Fibroblast of skin of left quadriceps (primary cell): ENCODE measurements around the gene HLCS.

Experiments
- DNase-seq, 2 experiments: peaks; one replicate each; pipeline ENCODE4 v3.0.0-alpha.2; 2013; ENCODE audit warnings: low read depth in 2 of 2

The HLCS gene

DNA sequence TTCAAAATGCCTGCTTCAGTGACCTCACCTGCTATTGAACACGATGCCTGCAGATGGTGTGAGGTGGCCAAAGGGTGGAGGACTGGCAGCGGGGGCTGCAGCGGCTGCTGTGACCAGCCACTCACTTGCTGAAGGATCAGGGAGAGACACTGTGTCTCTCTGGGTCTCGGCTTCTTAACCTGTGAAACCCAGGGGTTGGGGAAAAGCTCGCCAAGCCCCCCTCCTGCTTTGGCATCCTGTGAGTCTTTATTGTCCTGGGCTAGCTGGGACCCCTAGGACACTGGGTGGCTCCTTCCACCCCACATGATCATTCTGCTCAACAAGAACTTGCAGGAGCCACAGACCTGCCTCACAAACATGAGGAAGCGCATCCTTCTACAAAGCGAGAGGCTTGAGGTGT lies 154.7 kb downstream of the HLCS start:
- DNase-seq: no peak

DNA sequence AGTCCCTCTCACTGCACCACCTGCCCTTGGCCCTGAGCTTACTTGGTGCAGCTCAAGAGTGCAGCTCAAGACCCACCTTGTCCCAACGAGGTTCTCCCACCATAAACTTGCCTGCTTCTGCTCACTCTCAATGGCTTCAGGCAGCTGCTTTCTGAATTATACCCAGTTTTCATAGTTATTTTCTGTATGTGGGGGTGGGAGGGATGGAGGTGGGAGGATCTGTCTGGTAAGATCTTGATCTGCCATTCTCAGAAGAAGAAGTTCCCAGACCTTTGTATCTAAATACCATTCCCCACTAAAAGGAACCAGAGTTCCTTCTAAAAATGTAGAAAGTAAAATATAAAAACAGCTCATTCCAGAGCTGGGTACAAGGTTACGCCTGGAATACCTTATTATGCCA lies 156.0 kb downstream of the HLCS start:
- DNase-seq: no peak

DNA sequence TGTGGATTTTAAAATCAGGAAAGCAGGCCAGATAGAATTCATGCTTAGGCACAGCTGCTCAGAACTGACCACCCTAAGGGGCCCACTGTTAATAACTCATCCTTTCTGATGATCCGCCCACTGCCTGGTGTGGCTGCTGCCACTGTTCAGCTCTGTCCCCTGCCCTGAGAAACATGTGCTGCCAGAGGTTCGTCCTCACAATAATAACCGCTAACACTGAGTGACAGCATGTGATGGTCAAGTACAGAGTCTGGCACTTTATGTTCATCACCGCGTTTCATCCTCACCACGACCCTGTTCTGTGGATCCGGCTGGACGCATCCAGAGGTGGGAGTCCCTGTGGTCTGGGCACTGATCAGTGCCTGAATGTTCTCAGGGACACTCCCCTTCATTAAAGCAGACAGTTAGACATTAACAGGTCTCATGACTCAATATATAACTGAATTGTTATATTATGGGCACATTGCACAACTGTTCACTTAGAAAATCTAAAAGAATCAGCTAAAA lies 159.0 kb downstream of the HLCS start:
- DNase-seq: no peak

DNA sequence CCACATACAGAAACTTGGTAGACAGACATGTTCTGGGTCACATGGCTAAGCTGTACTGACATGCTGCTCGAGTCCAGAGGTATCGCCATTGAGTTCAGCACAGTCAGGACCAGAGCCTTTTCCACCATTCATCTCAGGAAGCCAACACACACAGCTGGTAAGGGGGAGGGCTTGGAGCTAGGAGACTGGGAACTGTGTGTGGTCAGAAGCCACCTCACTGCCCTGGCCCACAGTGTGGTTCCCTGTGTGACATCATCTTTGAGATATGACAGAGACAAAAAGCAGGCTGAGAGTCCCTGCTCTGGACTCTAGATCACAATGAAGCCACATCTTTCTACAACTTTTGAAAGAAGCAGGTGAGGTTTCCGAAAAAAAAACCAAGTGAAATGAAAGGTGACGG lies 160.4 kb downstream of the HLCS start:
- no peak for DNase-seq

DNA sequence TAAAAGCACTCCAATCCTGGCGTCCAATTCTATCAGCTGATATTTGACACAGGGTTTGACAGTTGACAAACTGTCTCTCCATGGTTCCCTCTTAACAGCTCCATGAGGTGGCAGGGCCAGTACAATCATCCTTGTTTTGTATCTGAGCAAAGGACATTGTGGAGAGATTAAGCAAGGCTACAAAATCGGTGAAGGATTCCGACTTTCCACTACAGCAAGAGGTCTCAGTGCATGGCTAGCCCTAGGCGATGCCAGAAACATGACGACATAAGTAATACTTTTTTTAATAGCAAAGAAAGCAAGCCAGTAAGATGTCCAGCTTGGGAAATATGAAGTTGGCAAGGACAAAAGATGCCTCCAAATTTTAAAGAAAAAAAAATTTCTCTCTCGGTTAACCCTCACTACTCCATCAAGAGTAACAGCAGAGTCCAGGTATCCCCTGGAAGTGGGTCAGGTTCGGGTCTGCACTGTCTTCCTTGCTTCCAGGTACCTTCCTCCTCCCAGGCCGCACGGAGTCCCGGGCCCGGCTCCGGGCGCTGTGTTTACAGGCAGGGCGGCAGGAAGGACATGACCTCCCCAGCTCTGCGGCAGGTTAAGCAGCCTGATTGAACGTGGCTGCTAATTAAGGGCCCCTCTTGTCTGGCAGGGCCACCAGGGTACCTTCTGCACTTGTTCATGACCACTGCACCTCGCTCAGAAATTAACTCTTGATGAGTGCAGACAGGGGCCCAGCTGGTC lies 161.4 kb downstream of the HLCS start:
- DNase-seq: no peak

DNA sequence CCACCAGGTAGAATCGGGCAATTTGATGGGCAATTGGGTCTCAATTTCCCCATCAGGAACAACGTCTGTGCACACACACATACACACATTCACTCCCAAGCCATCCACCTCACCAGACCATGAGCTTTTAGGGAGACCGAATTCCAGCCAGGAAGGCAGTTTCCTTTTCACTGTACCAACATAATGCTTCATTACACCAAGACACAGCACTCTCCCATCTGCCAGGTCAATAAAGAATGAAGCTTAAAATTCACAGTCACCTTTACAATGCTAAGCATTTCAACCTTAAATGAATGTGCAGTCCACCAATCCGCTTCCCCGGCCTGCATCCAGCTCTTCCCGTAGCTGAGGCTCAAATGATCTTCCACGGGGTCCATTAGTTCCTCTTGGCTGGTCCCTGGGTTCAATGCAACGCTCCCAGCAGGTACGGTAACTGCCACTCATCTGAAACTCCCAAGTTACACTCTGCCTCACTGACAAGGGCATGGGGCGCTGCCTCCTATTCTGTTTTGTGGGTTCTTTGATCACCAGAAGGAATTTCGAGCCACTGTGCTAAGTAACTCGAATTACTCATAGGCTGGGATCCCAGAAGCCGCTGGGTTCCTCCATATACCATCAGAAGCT lies 162.5 kb downstream of the HLCS start:
- DNase-seq: no peak

DNA sequence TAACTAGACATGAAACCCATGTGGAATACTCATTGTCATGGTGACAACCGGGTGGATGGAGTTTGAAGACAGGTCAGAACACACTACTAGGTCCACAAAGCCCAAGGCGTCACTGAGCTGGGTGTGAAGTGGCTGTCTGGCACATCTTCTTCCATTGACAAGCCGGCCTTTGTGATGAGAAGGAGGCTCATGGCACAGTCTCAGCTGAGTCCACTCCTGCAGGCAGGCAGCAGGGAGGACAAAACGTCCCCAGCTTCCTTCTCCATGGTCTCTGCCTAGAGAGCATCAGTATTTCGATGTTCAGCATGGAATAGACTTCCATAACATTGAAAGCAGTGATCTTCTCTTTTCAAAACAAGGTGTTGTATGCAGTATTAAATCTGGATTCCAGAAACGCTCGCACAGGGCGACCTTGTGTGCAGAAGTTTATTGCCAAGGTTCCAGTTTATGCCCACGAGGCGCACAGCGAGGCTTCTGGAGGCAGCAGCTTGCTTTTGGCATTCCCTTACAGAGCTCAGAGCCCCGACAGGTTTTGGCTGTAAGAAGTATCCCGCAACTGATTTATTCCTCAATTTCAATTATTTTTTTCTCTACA lies 163.3 kb downstream of the HLCS start:
- no peak for DNase-seq

DNA sequence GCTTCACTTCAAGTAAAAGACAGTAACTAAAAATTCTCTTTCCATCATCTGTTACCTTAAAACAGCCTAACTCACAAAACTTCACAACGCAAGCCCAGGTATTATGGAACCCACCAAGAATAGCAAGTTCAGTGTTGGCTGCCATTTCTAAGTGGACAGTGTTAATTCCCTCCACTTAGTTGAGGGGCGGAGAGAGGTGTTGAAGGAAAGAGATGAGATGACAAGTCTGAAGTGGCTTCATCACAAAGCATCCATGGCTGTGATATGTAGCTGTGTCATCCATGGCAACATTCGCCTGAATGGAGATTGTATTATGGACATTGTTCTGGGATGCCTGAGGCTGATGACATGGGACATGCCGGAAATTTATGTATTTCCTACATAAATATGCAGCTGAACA lies 165.7 kb downstream of the HLCS start:
- no peak for DNase-seq

DNA sequence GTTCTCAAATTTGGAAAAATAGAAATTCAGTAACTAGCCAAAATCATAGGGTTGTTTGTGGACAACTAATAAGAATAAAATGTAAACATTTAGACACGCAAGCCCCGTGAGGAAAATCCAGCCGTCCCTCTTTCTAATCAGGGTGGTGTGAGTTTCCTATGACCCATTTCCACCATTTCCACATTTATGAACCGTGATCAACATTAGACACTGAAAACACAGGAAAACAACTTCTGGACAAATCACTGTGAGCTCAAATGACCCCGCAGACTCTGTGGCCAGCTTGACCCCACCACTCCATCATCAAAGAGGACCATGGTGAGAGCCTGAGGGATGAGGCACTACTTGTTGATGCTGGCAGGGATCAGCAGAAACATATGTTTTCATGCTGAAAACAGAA lies 166.6 kb downstream of the HLCS start:
- no peak for DNase-seq

DNA sequence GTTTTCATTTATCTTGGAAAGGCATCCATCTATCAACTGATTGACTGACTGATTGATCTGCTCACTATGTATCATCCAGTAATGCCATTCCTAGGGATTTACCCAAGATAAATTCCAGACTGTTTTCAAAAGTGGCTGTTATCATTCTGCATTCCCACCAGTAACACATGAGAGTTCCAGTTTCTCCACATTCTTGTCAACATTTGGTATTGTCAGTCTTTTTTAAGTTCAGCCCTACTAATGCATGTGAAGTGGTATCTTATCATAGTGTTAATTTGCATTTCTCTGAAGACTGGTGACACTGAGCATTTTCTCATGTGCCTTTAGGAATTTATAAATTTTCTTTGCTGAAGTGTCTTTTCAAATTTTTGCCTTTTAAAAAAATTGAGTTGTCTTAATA lies 168.0 kb downstream of the HLCS start:
- DNase-seq: no peak

DNA sequence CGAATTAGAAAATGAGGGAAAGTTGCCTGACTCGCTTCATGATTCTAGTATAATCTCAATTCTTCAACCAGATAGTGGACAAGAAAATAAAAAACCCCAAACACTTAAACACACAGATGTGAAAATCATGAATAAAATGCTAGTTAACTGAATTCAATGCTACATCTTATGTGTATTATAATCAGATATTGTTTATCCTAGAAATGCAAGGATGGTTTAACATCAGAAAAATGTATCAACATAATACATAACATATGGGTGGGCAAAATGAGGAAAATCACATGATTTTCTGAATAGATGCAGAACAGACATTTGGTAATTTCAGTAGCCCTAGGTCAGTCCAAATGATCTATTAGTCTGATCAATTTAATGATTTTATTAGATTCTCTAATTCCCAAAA lies 170.4 kb downstream of the HLCS start:
- no peak for DNase-seq

DNA sequence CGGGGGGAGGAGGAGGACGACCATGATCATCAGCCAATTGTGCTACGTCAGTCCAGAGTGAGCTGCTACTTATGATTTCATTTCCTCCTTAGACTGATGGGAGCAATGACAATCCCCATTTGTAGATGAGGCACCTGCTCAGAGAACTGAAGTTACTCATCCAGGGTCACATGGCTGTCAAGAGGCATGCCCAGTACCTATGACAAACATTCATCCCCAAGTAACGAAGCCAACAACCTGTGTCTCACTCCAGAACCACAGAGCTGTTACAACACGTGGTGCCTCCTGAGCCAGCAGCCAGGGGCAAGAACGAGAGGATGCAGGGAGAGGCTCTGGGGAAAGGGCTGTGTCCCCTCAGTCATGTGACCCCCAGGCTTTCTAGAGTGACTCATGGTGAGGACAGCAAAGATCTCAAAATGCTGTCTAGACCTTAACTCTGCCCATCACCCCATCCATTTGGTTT lies 173.9 kb downstream of the HLCS start:
- no peak for DNase-seq

DNA sequence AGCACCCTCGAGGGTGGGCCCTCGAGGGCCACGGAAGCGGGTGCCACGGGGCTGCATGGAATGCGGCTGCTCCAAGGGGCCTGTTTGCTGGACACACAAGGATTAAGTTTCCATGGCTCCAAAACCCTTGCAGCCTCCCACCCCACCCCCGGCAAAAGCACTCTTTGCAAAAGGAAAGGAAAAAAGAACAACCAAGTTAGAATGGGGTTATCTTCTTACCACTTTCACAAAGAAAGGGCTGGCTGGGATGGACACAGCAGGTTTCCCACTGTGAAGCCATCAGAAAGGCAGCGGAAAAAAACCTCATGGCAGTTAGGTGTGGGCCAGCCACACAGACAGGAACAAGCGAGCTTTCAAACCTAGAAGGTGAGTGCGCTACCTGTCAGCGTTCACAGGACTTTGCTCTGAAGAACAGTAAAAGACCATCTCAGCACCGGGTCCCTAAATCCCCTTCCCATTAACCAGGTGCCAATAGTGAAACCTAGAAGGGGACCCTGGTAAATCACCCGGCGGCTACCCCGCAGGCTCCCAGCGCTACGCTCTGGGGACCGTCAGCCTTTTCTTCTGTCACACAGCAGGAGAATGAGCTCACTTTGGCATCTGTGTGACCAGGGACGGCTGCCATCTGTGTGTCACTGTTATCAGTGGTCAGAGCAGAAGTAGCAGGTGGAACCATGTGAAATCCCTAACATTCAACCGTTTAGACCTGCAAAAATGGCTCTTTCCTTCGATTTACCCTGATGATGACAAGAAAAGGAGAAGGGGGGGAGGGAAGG lies 174.6 kb downstream of the HLCS start:
- DNase-seq: no peak

DNA sequence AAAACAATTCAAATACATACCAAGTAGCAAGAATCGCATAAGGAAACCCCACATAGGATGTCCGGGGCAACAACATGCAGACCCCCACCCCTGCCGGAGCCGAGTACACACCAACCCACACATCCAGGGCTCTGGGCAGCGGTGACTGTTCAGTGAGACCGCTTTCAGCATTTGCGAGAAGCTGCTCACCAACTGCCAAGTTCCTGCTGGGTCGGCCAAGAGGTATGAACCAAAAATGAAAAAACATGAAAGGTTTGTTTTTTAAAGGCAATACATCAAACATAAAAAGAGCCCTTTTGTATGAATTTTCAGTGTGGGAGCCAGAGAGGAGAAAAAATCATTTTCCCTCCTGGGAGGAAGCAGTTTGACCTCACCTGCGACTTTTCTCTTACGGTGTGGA lies 175.3 kb downstream of the HLCS start:
- DNase-seq: no peak

DNA sequence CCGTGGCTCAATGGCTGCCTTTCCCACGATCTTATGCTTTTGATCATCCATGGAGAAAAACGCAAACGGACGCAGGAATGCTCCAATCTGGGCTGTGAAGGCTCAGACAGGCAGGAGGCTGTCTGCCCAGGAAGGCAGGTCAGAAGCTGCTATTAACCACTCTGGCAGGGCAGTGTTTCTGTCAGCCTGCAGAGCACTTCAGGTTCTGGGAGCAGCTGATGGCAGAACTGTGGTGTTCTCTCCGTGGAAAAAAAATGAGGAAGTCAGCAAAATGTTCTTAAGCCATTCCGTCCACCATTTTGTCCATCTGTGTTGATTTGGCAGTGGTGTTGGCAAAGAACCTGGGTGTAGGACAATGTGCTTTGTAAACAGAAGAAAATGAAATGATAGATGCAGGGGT lies 175.9 kb downstream of the HLCS start:
- no peak for DNase-seq

DNA sequence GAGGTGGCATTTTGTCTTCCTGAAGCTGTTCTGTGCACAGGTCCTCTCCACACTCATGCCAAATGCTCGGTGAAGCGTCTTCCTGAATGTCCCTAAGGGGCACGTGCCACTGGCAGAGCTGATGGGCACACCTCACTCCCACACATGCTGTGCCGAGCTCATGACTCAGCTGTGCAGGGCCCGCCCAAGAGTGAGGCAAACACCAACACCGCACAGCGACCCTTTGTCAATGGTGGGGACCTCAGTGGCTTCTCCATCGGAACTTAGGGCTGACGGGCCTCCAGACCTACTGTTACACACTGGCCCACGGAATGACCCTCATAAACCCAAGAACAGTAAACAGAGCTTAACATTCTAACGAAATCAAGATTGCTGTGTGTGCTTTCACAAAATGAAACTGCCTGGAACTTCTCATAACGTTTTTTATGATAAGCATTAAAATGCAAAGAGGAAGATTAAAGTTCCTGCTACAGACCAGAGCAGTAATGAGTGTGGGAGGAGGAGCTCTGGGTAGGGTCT lies 178.3 kb downstream of the HLCS start:
- no peak for DNase-seq

DNA sequence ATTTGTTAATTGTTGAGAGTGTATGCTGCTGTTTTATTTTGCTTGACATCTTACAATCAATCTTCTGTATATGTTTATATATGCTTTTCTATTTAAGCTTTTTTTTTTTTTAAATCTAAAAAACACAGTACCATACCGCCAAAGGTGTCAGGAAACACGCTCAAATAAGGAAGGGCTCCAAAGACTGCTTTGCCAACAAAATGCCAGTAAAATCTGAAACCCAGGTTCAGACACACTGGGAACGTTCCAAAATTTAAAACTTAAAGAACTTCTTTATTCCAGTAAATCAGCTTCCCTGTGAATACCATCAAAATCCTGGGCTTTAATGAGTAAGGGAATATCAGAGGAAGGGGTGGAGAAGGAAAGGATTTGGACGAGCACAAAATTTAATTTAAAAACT lies 180.3 kb downstream of the HLCS start:
- no peak for DNase-seq

DNA sequence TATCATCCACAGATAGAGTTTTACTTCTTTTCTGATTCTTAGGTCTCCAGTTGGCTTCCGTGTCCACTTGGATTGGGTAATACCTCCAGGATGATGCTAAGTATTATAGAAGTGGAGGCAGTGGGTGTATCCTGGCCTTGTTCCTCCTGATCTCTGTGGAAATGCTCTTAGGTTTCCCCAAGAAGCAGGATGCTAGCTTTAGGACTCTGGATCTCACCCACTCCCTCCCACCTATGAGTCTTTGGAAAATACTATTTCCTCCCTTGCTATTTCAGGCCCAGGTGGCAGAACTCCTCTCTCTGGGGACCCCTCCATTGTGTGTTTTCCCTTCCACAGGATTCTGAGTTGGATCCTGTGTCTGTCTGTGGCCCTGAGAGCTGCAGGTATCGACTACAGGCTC lies 180.9 kb downstream of the HLCS start:
- DNase-seq: no peak

DNA sequence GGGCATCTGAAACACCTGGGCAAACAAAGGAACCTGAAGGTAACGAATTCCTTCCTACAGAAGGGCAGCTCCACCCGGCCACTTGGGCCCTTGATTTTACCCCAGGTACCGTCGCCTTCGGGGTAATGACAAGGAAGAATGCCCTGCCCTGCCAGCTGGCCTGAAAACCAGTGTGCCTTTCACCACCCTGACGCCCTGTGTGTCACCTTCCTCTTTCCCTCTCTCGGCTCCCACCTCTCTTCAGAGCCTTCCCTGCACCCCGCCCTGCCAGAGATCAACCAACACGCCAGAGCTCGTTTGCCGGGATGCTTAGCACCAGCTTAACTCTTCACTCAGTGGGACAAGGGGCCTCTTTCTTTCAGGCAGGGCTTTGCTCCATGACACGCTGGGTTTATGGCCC lies 181.5 kb downstream of the HLCS start:
- DNase-seq: no peak

DNA sequence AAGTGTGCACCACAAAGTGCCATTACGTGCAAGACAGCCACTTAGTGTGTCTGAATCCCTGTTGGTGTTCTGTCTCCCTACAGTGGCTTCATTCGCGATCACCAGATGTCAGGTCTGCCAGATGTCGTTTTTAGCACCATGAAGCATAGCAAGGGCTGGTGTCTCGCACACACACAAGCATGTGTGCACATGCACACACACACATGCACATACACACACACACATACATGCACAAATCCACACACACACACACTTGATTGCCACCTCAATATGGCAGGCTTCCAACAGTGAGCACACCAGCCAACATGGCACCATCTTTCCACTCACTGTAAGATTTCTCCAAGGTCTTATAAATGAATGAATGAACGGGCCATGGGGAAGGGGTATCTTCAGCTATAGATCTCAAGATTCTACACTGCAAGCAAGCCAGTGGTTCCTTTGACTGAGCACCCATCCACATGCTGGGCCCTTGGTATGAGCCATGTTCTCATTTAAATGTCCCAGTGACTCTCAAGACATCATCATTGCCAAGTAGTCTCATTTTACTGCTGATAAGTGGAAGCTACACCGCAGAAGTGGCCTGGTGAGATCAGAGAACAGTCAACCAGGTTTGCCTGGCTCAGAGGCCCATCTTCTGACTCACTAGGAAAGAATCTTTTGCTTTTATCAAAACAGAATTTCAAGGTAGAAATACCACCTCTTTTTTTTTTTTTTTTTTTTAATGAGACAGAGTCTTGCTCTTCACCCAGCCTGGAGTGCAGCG lies 182.7 kb downstream of the HLCS start:
- DNase-seq: no peak

DNA sequence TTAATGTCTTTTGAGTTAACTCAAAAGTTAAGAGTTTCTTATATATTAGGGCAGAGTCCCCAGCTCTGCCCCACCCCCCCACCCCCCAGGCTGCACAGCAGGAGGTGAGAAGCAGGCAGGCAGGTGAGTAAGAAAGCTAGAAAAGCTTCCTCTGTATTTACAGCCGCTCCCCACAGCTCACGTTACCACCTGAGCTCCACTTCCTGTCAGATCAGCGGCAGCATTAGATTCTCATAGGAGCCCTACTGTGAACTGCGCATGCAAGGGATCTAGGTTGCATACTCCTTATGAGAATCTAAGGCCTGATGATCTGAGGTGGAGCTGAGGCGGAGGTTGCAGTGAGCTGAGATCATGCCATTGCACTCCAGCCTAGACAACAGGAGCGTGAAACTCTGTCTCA lies 185.6 kb downstream of the HLCS start:
- no peak for DNase-seq
